ENCODE measurements around the gene ZNF112. TPM values are rescaled to one million over a fixed set of nuclear protein-coding genes. Genes with fewer than 3 reads are reported as not detected.
"Not testable (repeated sequence)": the region's sequence is repeated elsewhere in the genome, so short reads cannot be mapped to it uniquely, and the experiment has no call there.

Gene ZNF112
- total RNA-seq (10 to 100 TPM in 2 of 9 donors, 1 to 10 TPM in 7; 3.9 to 12.8 (median 6.8) TPM), polyA plus RNA-seq (1 to 10 TPM; 1.0 to 5.8 (median 1.5) TPM)
- long read RNA-seq, donor 1: 0 reads
- long read RNA-seq, donor 2, partial matches to known transcripts: 0 of 2 reads
- long read RNA-seq, donor 2, other reads (novel, unspliced or antisense): 0 of 2 reads
- long read RNA-seq, donor 3, partial matches to known transcripts: 0 of 1 reads
- long read RNA-seq, donor 3, other reads (novel, unspliced or antisense): 0 of 1 reads
- long read RNA-seq, donor 4: 0 reads
- long read RNA-seq, donor 5, partial matches to known transcripts: 0 of 3 reads
- long read RNA-seq, donor 5, other reads (novel, unspliced or antisense): 0 of 3 reads
- long read RNA-seq, donor 6: 0 reads
- long read RNA-seq, donor 7: 0 reads
- long read RNA-seq, donor 8, partial matches to known transcripts: 0 of 2 reads
- long read RNA-seq, donor 8, other reads (novel, unspliced or antisense): 0 of 2 reads
- long read RNA-seq, donor 9, partial matches to known transcripts: 0 of 3 reads
- long read RNA-seq, donor 9, other reads (novel, unspliced or antisense): 0 of 3 reads
- long read RNA-seq, donor 10: 0 reads

DNA sequence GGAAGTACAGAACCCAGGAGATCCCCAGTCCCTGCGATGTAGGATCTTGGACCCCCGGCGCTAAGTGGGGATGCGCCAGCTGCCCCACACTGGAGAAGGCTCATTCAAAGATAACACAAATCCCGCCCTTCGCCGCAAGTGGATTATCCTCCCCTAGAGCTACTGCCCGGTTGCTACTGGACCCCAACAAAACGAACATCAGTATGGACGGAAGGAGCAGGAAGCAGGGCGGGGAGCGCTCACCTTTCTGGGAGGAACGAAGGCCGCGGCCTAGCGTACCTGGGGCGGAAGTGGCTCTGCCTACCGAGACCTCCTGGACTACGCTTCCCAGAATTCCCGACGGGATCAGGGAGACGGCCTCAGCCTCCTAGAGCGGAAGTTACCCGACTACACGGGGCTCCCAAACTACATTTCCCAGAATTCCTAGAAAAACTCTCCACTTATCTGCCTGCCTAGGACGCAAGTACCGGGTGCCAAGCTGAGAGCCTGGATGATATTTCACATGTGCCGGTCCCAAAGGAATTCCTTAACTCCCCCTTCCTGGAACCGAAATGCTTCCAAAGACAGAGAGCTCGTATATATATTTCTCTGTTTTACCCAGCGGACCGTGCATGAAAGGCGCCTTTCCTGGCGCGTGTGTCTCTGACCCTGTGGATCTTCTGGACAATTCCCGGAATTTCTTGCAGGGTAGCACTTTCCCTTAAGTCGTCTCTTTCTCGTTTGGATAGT is at the start of gene ZNF112:
ZNF112 (minus strand) TSS at position 298 of the 729 bp plus-strand sequence. CDS start 16,141 bp downstream, outside the sequence.
- DNase-seq: peak; percentile 84 to 95 (median 91)
- Histone ChIP-seq H3K27me3 (no peaks in the 10 kb centered on the region), H3K4me1 (replicated peaks in 1 of 2) (peaks cover 0 to 9% of the 10 kb centered on the region in 2 donors), H3K4me3 (peak within 1 kb of the TSS in 3 of 4 donors; percentile 38 to 61 (median 58)), H3K27ac (peak within 1 kb of the TSS in 3 of 5 donors; percentile 51 to 61 (median 52)), H3K9me3 (replicated peaks in 1 of 3) (peaks cover 0 to 4% (median 0%) of the 10 kb centered on the region in 3 donors), H3K36me3 (replicated peaks in 1 of 2) (no peaks in the 10 kb centered on the region)
- TF ChIP-seq, protein P1, sequence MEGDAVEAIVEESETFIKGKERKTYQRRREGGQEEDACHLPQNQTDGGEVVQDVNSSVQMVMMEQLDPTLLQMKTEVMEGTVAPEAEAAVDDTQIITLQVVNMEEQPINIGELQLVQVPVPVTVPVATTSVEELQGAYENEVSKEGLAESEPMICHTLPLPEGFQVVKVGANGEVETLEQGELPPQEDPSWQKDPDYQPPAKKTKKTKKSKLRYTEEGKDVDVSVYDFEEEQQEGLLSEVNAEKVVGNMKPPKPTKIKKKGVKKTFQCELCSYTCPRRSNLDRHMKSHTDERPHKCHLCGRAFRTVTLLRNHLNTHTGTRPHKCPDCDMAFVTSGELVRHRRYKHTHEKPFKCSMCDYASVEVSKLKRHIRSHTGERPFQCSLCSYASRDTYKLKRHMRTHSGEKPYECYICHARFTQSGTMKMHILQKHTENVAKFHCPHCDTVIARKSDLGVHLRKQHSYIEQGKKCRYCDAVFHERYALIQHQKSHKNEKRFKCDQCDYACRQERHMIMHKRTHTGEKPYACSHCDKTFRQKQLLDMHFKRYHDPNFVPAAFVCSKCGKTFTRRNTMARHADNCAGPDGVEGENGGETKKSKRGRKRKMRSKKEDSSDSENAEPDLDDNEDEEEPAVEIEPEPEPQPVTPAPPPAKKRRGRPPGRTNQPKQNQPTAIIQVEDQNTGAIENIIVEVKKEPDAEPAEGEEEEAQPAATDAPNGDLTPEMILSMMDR (IDR thresholded peaks at IDR 0.05): peak in 1 of 6 experiments; percentile 5
- TF ChIP-seq POLR2A (IDR thresholded peaks at IDR 0.05): peak; percentile 37 to 61
- intact Hi-C loops (cut with DNase I): no loop called here
- 1 to 5% (median 2%) methylated on average over 37 to 38 of the region's 38 CpGs for WGBS, 4 donors

DNA sequence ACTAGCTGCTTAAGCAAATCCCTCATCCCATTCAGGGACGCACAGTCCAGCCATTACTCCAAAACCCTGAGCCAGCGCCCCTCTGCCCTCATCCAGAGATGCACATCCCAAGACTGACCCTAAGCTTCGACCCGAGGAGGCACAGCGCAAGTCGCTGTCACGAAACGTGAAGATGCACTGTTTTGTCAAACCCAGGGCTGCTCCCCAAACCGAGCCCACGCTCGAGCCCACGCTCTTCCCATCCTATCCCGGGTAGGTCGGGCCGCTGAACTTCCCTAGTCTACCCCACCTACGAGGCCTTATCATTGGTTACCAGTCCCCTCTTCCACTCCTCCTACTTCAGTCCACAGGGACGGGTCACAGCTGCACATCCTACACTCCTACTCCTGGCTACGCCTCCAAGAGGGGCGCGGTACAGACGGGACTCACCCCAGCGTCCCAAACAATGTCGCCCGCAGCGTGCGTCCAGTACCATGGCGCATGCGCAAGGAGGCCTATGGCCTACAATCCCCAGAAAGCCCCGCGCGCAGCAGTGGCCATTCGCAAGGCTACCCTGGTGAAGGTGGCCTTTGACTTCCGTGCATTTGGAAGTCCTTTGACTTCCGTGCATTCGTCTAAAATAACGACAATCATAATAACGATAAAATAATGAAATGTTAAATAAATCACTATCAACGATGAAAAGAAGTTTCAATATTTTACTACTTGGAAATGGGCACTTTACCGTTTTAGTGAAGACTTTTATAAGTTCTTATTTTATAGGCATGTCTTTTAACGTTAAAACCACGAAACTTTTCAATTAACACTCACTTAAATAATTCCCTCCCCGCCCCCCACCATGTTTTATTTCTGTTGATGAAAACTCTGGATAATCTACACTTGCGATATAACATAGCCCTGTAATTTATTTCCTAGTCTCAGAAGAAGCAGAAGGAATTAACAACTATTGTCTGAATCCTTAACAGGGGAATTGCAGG is 44.9 kb upstream of the ZNF112 start, which contains the start of gene ZNF285:
ZNF285 (minus strand) TSS at position 470 of the 977 bp plus-strand sequence. CDS start 4,395 bp downstream, outside the sequence.
- DNase-seq: peak; percentile 91 to 98 (median 96)
- Histone ChIP-seq H3K36me3 (replicated peaks in 1 of 2) (no peaks in the 10 kb centered on the region), H3K4me3 (peak within 1 kb of the TSS; percentile 21 to 63 (median 31)), H3K4me1 (replicated peaks in 1 of 2) (no peaks in the 10 kb centered on the region), H3K27me3 (no peaks in the 10 kb centered on the region), H3K9me3 (replicated peaks in 1 of 3) (no peaks in the 10 kb centered on the region), H3K27ac (peak within 1 kb of the TSS in 1 of 5 donors; percentile 38)
- peak in 1 of 2 donors; percentile 15 for TF ChIP-seq POLR2A (IDR thresholded peaks at IDR 0.05)
- TF ChIP-seq, protein P1 (IDR thresholded peaks at IDR 0.05): no peak
- intact Hi-C loops (cut with DNase I): no loop called here
- WGBS, 4 donors: 6 to 14% (median 7%) methylated on average over 16 to 43 of the region's 43 CpGs

DNA sequence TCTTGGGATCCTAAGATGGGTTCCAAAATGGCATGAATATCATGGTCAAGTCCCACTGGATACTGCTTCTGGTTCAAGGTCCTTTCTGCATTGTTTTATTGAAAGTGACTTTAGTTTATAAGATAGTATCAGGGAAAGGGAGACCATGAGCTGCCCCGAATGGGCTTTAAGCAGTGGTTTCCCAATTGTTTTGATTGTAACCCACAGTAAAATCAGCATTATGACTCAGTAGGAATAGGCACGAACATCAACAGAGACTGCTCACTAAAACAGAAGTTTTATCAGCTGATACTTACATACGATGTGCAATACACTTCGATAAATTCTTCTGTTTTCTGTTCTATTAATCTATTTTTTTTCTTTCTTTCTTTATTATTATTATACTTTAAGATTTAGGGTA is 32.8 kb upstream of the ZNF112 start:
- H3K36me3 ChIP-seq (replicated peaks in 1 of 2); H3K4me1 ChIP-seq (replicated peaks in 1 of 2); H3K4me3 ChIP-seq; H3K27me3 ChIP-seq; intact Hi-C loops (cut with DNase I); DNase-seq; H3K27ac ChIP-seq; H3K9me3 ChIP-seq (replicated peaks in 1 of 3): not testable (repeated sequence)
- 91 to 97% (median 95%) methylated on average over 4 of the region's 4 CpGs for WGBS, 4 donors

DNA sequence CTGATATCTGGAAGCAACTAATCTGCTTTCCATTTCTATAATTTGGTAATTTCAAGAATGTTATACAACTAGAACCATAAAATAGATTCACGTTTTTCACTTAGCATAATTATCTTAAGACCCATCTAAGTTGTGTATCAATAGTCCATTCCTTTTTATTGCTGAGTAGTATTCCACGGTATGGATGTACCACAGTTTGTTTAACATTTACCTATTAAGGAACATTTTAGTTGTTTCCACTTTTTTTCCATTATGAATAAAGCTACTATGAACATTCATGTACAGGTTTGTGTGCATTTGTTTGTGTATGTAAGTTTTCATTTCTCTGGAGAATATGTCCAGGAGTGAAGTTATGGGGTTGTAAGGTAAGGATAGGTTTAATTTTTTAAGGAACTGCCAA is 18.3 kb upstream of the ZNF112 start:
- WGBS, 4 donors: 45 to 53% (median 50%) methylated on average over 2 of the region's 2 CpGs

More for the DNA sequence above, 18.3 kb upstream of the ZNF112 start:
- H3K4me1 ChIP-seq (replicated peaks in 1 of 2): no peaks in the 10 kb centered on the region
- DNase-seq: no peak
- no peak overlapping the region for H3K4me3 ChIP-seq
- intact Hi-C loops (cut with DNase I): no loop called here
- TF ChIP-seq POLR2A (IDR thresholded peaks at IDR 0.05): no peak
- TF ChIP-seq, protein P1 (IDR thresholded peaks at IDR 0.05): no peak
- H3K27ac ChIP-seq: no peak overlapping the region
- H3K27me3 ChIP-seq: no peaks in the 10 kb centered on the region
- H3K9me3 ChIP-seq (replicated peaks in 1 of 3): peaks cover 0 to 8% (median 5%) of the 10 kb centered on the region in 3 donors
- H3K36me3 ChIP-seq (replicated peaks in 1 of 2): no peaks in the 10 kb centered on the region
